ENCODE measurements around the gene TACR2. TPM values are rescaled to one million over a fixed set of nuclear protein-coding genes. Genes with fewer than 3 reads are reported as not detected.

TACR2 gene
- total RNA-seq, 6 experiments from 2014 or later: 0.16 to 0.22 (median 0.16) TPM; not detected in 3

DNA sequence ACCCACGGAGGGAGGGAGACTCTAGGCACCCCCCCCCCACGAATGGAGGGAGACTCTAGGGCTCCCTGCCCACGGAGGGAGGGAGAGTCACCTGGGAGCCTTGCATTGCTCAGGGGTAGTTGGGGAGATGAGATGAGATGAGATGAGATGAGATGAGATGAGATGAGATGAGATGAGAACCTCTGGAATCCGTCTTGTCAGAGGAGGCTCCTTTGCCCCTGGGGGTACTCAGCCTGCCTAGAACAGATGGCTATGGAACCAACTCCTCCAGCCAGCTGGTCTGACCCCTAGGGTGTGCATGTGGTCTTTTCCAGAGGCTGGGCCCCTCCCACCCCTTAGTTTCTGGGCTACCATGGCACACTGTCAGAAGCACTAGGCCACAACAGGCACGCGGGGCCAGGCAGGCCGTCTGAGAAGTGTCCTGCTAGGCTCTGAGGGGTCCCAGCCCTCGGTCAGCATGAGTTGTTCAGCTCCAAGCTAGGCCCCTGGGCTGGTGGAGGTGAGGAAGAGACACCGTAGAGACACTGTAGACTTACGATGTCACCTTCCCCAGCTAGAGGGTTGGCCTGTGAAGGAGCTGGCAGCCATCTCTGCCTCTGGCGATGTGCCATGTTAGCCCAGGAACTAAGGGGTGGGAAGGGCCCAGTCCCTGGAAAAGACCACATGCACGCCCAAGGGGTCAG is 43.3 kb upstream of the TACR2 start:
- DNase-seq (no peak), ATAC-seq (no peak)
- H3K36me3 ChIP-seq: no peaks in the 10 kb centered on the region
- no peak overlapping the region for H3K27ac ChIP-seq
- intact Hi-C loops (cut with DNase I): no loop called here
- no peak overlapping the region for H3K4me3 ChIP-seq
- H3K27me3 ChIP-seq: no peaks in the 10 kb centered on the region
- no peaks in the 10 kb centered on the region for H3K9me3 ChIP-seq
- WGBS (ENCODE audit: insufficient coverage, low coverage, low lambda C conversion rate, missing lambda C conversion rate): 78% methylated on average over 6 of the region's 12 CpGs
- no peaks in the 10 kb centered on the region for H3K4me1 ChIP-seq
- TF ChIP-seq, protein P1, sequence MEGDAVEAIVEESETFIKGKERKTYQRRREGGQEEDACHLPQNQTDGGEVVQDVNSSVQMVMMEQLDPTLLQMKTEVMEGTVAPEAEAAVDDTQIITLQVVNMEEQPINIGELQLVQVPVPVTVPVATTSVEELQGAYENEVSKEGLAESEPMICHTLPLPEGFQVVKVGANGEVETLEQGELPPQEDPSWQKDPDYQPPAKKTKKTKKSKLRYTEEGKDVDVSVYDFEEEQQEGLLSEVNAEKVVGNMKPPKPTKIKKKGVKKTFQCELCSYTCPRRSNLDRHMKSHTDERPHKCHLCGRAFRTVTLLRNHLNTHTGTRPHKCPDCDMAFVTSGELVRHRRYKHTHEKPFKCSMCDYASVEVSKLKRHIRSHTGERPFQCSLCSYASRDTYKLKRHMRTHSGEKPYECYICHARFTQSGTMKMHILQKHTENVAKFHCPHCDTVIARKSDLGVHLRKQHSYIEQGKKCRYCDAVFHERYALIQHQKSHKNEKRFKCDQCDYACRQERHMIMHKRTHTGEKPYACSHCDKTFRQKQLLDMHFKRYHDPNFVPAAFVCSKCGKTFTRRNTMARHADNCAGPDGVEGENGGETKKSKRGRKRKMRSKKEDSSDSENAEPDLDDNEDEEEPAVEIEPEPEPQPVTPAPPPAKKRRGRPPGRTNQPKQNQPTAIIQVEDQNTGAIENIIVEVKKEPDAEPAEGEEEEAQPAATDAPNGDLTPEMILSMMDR (IDR thresholded peaks at IDR 0.05): no peak
- TF ChIP-seq POLR2A (IDR thresholded peaks at IDR 0.05): no peak

GRCh38 chr10:69459101-69459790 is 42.5 kb upstream of the TACR2 start:
- no peaks in the 10 kb centered on the region for H3K9me3 ChIP-seq
- no peak for ATAC-seq
- intact Hi-C loops (cut with DNase I): no loop called here
- WGBS (ENCODE audit: insufficient coverage, low coverage, low lambda C conversion rate, missing lambda C conversion rate): 74% methylated on average over 6 of the region's 8 CpGs
- H3K36me3 ChIP-seq: no peaks in the 10 kb centered on the region
- no peaks in the 10 kb centered on the region for H3K27me3 ChIP-seq
- no peak overlapping the region for H3K4me3 ChIP-seq
- no peaks in the 10 kb centered on the region for H3K4me1 ChIP-seq
- no peak for TF ChIP-seq POLR2A (IDR thresholded peaks at IDR 0.05)
- TF ChIP-seq, protein P1 (IDR thresholded peaks at IDR 0.05): no peak
- no peak overlapping the region for H3K27ac ChIP-seq
- no peak for DNase-seq

GRCh38 chr10:69458430-69459100 is 41.8 kb upstream of the TACR2 start:
- H3K4me1 ChIP-seq: no peaks in the 10 kb centered on the region

DNA sequence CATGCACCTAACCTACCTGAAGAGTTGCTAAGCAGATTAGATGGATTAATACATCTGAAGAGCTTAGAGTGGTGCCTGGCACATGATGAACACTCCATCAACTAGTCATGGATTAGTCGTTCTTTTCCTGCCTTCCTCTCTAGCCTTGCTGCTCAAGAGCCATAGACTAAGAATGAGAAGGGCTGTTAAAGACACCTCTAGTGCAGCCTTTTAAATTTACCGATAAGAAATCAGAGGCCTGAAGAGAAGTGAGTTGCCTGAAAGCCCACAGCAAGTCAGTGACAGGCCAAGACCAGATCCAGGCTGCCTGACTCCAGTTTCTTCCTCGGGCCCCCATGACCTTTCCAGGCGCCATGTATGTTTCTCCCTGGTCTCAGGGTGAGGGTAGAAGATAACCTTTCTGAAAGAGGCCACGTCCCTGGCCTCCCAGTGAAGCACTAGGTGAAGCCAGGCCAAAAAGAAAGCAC is 41.1 kb upstream of the TACR2 start:
- WGBS (ENCODE audit: insufficient coverage, low coverage, low lambda C conversion rate, missing lambda C conversion rate): 38% methylated on average over 4 of the region's 5 CpGs
- Histone ChIP-seq H3K27ac (peak overlapping the region in 1 of 3 donors; percentile 33), H3K36me3 (no peaks in the 10 kb centered on the region), H3K4me1 (no peaks in the 10 kb centered on the region), H3K9me3 (no peaks in the 10 kb centered on the region), H3K27me3 (no peaks in the 10 kb centered on the region), H3K4me3 (no peak overlapping the region)
- TF ChIP-seq, protein P1 (IDR thresholded peaks at IDR 0.05): no peak
- no peak for TF ChIP-seq POLR2A (IDR thresholded peaks at IDR 0.05)
- no peak for ATAC-seq
- DNase-seq: no peak
- intact Hi-C loops (cut with DNase I): no loop called here

More at GRCh38 chr10:69458430-69459100, 41.8 kb upstream of the TACR2 start:
- intact Hi-C loops (cut with DNase I): no loop called here
- Histone ChIP-seq H3K27ac (peak overlapping the region in 1 of 3 donors; percentile 33), H3K27me3 (no peaks in the 10 kb centered on the region), H3K4me3 (no peak overlapping the region), H3K9me3 (no peaks in the 10 kb centered on the region), H3K36me3 (no peaks in the 10 kb centered on the region)
- no peak for DNase-seq
- WGBS (ENCODE audit: insufficient coverage, low coverage, low lambda C conversion rate, missing lambda C conversion rate): 62% methylated on average over 10 of the region's 10 CpGs
- peak; percentile 34 to 71 (median 50) for ATAC-seq
- no peak for TF ChIP-seq POLR2A (IDR thresholded peaks at IDR 0.05)
- TF ChIP-seq, protein P1 (IDR thresholded peaks at IDR 0.05): no peak

All from right lobe of liver (tissue), 6 donors.